Umbilical cord (tissue), 2 donors: ENCODE measurements around the gene GPANK1. TPM values are rescaled to one million over a fixed set of nuclear protein-coding genes. Genes with fewer than 3 reads are reported as not detected.

Experiments used
- DNase-seq: peaks from one replicate; pipeline ENCODE4 v3.0.0-alpha.2; 2015; ENCODE audit warnings: low spot score
- total RNA-seq: library from RNA; depleted of rRNA; stranded (reverse); fragments of >200 nt; gene quantifications from one replicate; pipeline ENCODE4 v1.2.3, GENCODE V29; 2014; ENCODE audit warnings: low replicate concordance; ENCODE audit not compliant: insufficient read depth

GPANK1 gene
- total RNA-seq, 1 donor from 2014 or later = 9.6 TPM

- no peak for DNase-seq
Measured at GRCh38 chr6:31691078-31691463, 26.3 kb upstream of the GPANK1 start.

- no peak for DNase-seq
Measured at GRCh38 chr6:31690231-31691077, 25.7 kb upstream of the GPANK1 start.

DNA sequence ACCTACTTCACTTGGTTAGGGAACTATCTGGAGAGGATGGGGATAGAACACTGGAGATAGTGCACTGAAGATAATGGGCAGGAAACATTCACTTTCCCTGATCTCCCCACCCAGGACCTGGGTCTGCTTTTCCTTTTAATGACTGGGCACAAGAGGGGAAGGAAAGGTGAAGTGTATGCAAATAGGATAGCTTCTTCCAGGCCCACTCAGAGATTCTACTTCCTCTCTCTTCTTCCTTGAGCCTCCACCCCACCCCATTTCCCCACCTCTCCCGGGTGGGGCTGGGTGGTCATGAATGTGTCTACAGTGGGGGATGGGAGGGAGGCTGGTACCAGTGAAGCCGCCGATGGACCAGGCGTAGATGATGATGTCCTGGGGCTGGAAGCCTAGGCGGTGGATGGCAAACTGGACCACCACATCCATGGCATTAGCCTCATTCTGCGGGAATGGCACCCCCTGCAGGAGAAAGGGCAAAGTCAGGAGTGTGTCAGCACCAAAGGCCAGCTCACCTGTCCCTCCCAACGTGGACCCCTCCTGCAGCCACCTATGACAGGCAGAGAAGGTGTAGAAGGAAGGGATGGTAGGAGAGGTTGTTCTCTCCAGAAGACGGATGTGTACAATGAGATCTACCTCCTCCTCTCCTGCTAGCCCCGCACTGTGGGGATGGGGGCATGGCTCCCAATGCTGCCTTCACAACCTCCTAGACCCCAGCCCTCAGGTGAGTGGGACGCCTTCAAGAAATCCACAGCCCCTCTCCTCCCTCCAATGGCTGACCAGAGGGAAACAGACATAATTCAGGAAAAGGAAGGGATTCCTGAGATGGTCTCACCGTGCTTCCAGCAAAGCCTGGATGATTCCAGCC, 24.7 kb upstream of the GPANK1 start:
- DNase-seq = no peak

DNA sequence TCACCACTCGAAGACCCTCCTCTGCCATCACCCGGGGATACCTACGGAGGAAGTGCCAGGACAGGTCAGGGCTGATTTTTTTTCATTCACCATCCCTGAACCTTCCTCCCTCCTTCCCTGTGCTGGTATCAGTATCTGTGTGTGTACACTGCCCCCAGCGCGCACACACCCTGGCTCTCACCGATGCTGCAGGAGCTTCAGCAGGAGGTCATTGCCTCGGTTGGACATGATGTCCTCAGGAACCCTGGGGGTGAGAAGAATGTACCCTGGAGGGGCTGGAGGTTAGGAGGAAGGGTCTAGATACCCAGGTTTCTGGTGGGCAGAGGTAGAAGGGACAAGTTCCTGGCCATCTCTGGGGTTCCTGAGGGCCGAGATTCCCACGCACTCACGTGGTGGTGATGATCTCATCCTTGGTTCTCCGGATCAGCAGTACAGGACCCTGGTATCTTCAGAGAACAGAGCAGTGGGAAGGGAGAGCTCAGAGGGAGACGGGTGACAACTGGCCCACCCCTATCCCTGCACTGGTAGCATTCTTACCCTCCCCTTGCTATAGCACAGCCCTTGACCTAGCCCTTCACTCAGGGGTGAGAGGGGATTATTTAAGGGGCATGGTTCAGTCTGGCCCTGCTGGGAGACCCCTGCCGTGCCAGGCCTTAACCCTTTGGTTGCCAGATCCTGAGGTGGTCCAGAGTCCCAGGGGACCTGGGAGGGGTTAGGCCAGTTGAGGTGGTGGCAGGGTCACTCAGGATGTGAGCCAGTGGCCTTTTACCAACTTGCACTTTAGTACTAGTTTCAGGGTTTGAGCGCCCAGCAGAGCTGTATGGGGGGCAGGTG, 23.3 kb upstream of the GPANK1 start:
- no peak for DNase-seq

- no peak for DNase-seq
Measured at GRCh38 chr6:31687321-31687720, 22.5 kb upstream of the GPANK1 start.

GRCh38 chr6:31686483-31686882, 21.7 kb upstream of the GPANK1 start:
- DNase-seq = no peak

GRCh38 chr6:31683591-31683990, 18.8 kb upstream of the GPANK1 start:
- no peak for DNase-seq

DNA sequence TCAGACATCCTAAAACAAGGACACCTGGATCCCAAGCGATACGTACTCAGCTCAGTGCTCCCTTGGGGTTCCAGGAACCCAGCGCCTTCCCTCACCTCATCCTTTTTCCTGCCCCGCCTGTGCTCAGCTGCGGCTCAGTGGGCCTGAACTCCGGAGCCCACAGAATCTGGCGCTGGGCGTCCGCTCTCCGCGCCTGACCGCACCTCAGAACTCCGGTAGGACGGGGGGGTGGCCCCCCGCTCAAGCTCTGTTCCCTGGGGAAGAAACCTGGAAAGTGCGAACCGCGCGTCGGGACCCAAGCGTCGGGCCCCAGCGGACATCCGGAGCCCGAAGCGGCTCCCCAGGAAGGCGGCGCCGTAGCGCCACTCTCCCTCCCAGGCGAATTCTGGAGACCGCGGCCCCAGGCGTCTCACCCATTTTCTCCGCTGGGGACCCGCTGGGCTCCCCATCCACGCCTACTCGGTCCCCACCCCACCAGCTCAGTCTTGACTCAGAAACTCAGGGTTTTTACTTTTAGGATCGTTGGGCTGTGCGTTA, 16.4 kb upstream of the GPANK1 start:
- DNase-seq = peak; percentile 54

- peak; percentile 84 for DNase-seq
Measured at GRCh38 chr6:31680226-31681134, 15.7 kb upstream of the GPANK1 start, which contains the start of gene LY6G5C. Gene LY6G5C (minus strand): TSS chr6:31681067. CDS start chr6:31680373, 694 bp downstream.

GRCh38 chr6:31677955-31678354, 13.2 kb upstream of the GPANK1 start:
- no peak for DNase-seq

- DNase-seq = no peak
Measured at GRCh38 chr6:31676904-31677303, 12.1 kb upstream of the GPANK1 start.

- no peak for DNase-seq
Measured at GRCh38 chr6:31676322-31676903, 11.6 kb upstream of the GPANK1 start.

GRCh38 chr6:31669676-31670075, 4.9 kb upstream of the GPANK1 start, which contains the start of gene LY6G5B:
Gene LY6G5B (plus strand): TSS chr6:31669976. CDS start chr6:31670951, 975 bp downstream.
- DNase-seq = no peak

GRCh38 chr6:31666337-31666965, 1.7 kb upstream of the GPANK1 start:
- DNase-seq = peak; percentile 26

DNA sequence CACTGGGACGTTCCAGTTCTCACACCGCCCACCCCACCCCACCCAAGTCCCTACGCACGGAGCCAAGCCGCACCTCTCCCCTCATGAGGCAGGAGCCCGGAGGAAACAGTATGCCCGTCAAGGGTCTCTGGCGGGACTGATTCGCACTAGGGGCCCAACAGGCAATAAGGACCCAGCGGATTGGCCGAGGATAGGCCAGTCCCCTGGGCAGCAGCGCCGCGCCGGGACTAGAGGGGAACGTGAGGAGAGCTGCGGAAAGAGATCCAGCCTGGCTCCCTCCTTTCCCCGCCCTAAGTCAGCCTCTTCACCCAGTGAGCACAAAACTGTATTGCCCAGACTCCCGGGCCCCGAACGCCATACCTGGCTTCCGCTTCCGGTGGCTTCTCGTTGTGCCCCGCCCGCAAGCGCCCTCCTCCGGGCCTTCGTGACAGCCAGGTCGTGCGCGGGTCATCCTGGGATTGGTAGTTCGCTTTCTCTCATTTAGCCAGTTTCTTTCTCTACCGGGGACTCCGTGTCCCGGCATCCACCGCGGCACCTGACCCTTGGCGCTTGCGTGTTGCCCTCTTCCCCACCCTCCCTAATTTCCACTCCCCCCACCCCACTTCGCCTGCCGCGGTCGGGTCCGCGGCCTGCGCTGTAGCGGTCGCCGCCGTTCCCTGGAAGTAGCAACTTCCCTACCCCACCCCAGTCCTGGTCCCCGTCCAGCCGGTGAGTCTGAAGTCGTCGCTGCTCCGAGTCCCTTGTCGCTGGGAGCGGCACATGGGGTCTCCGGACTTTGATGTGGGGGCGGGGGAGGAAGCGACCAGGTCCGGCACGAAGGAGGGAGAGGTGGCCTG, 922 bp upstream of the GPANK1 start, which contains the start of gene CSNK2B:
CSNK2B (plus strand) TSS at position 580 of the 836 bp plus-strand sequence. CDS start 752 bp downstream, outside the sequence.
- peak; percentile 99 for DNase-seq

- peak; percentile 46 for DNase-seq
Measured at GRCh38 chr6:31663961-31664789, 622 bp downstream of the GPANK1 start.
